H1 (cell line): Measurements from ENCODE around the gene TSPAN15. TPM values are rescaled to one million over a fixed set of nuclear protein-coding genes. Genes with fewer than 3 reads are reported as not detected.

ENCODE experiments used
- CTCF ChIA-PET: fragments of 300-600 bp; sonication (Branson Sonifier 250); formaldehyde crosslinking; loops from one replicate; lab custom pipeline; 2021; ENCODE audit not compliant: partially characterized antibody; lab: Charles Lee
- POLR2A ChIA-PET: fragments of 300-600 bp; sonication (Branson Sonifier 250); formaldehyde crosslinking; loops from one replicate; lab custom pipeline; 2021; ENCODE audit warnings: inconsistent platforms; ENCODE audit not compliant: partially characterized antibody; lab: Charles Lee
- DNase-seq, 2 experiments: peaks; one replicate each; pipeline versions ENCODE4 v3.0.0 to v3.0.0-alpha.2; 2010 to 2022; ENCODE audit warnings: low spot score in 2 of 2, low read depth in 1 of 2, mixed read lengths in 1 of 2
- FAIRE-seq: peaks from 2 replicates; lab custom pipeline; 2011; peaks lifted over from hg19 to GRCh38; lab: Jason Lieb, UNC
- H2AFZ ChIP-seq: 2 replicates; pipeline ENCODE4 v1.8.1; 2012; ENCODE audit warnings: low read length, inconsistent platforms
- H2AK5ac ChIP-seq: 2 replicates; pipeline ENCODE4 v1.6.1; 2013; ENCODE audit warnings: low read depth, low read length
- H2BK120ac ChIP-seq: replicated peaks from 2 replicates; pipeline ENCODE3; 2013; ENCODE audit warnings: low read depth, low read length, inconsistent platforms
- H2BK12ac ChIP-seq: 2 replicates; pipeline ENCODE4 v1.6.1; 2013; ENCODE audit warnings: low read depth, low read length
- H2BK15ac ChIP-seq: 2 replicates; pipeline ENCODE4 v1.6.1; 2013; ENCODE audit warnings: low read length
- H2BK20ac ChIP-seq: 2 replicates; pipeline ENCODE4 v1.6.1; 2013; ENCODE audit warnings: low read length
- H2BK5ac ChIP-seq: 2 replicates; pipeline ENCODE4 v1.6.1; 2013; ENCODE audit warnings: low read depth, low read length
- H3K14ac ChIP-seq: 2 replicates; pipeline ENCODE4 v1.6.1; 2013; ENCODE audit warnings: inconsistent platforms; ENCODE audit not compliant: insufficient read length
- H3K18ac ChIP-seq: 2 replicates; pipeline ENCODE4 v1.6.1; 2013; ENCODE audit warnings: low read length; ENCODE audit errors: extremely low read depth
- H3K23ac ChIP-seq: 2 replicates; pipeline ENCODE4 v1.6.1; 2013; ENCODE audit warnings: inconsistent platforms; ENCODE audit not compliant: insufficient read length
- H3K23me2 ChIP-seq: 2 replicates; pipeline ENCODE4 v1.6.1; 2013; ENCODE audit warnings: low read depth, low read length
- H3K27ac ChIP-seq: 2 replicates; pipeline ENCODE4 v1.6.1; 2011; ENCODE audit warnings: low read depth, low read length, inconsistent platforms
- H3K27me3 ChIP-seq, 4 experiments: replicated peaks in 1 of 4; 1 replicate in 1 of 4; 2 replicates in 3 of 4; pipeline versions ENCODE4 v1.6.1 to v1.8.1; 2011 to 2013; ENCODE audit warnings: low read length in 3 of 4, mild to moderate bottlenecking in 3 of 4, inconsistent platforms in 2 of 4, mixed read lengths in 2 of 4, moderate library complexity in 1 of 4; ENCODE audit not compliant: control insufficient read depth in 3 of 4, insufficient read depth in 3 of 4; ENCODE audit errors: extremely low read depth in 1 of 4
- H3K36me3 ChIP-seq, 4 experiments: 2 replicates each; pipeline versions ENCODE4 v1.6.1 to v1.8.1; 2011 to 2013; ENCODE audit warnings: mild to moderate bottlenecking in 4 of 4, low read length in 3 of 4, moderate library complexity in 2 of 4, control low read depth in 1 of 4, inconsistent platforms in 1 of 4; ENCODE audit not compliant: insufficient read depth in 4 of 4, control insufficient read depth in 2 of 4
- H3K4ac ChIP-seq: replicated peaks from 2 replicates; pipeline ENCODE3; 2013; ENCODE audit warnings: low read length, low read depth, mixed read lengths, inconsistent platforms; ENCODE audit not compliant: insufficient read length
- H3K4me1 ChIP-seq, 4 experiments: replicated peaks in 1 of 4; 1 replicate in 1 of 4; 2 replicates in 3 of 4; pipeline versions ENCODE4 v1.6.1 to v1.8.1; 2011 to 2013; ENCODE audit warnings: low read length in 3 of 4, inconsistent platforms in 2 of 4, mixed read lengths in 1 of 4; ENCODE audit not compliant: insufficient read depth in 4 of 4, control insufficient read depth in 3 of 4
- H3K4me2 ChIP-seq, 2 experiments: 2 replicates each; pipeline versions ENCODE4 v1.6.1 to v1.8.1; 2011 to 2013; ENCODE audit warnings: low read depth in 2 of 2, low read length in 2 of 2, control low read depth in 1 of 2, inconsistent platforms in 1 of 2, mild to moderate bottlenecking in 1 of 2; ENCODE audit not compliant: insufficient read depth in 1 of 2
- H3K4me3 ChIP-seq, 4 experiments: fragments of 200-600, 300-600 bp in 1 of 4; sonication (generic), shearing (Covaris generic), sonication (Bioruptor Twin) in 1 of 4; 2 replicates each; pipeline versions ENCODE4 v1.5.1 to v1.8.1; 2011 to 2016; ENCODE audit warnings: low read length in 4 of 4, low read depth in 3 of 4, control low read depth in 2 of 4, inconsistent platforms in 2 of 4, mild to moderate bottlenecking in 2 of 4, mixed read lengths in 1 of 4, moderate library complexity in 1 of 4; ENCODE audit not compliant: insufficient read depth in 2 of 4; ENCODE audit errors: extremely low read depth in 1 of 4
- H3K56ac ChIP-seq: replicated peaks from 2 replicates; pipeline ENCODE3; 2013; ENCODE audit warnings: low read depth, mild to moderate bottlenecking, mixed read lengths, low read length, inconsistent platforms; ENCODE audit not compliant: insufficient read length
- H3K79me1 ChIP-seq: 2 replicates; pipeline ENCODE4 v1.6.1; 2013; ENCODE audit warnings: low read depth, low read length, control low read depth
- H3K79me2 ChIP-seq, 2 experiments: 2 replicates each; pipeline versions ENCODE4 v1.6.1 to v1.8.1; 2012 to 2013; ENCODE audit warnings: low read length in 2 of 2, mild to moderate bottlenecking in 2 of 2, inconsistent platforms in 1 of 2; ENCODE audit not compliant: insufficient read depth in 2 of 2, control insufficient read depth in 1 of 2
- H3K9ac ChIP-seq, 4 experiments: replicated peaks in 1 of 4; 1 replicate in 1 of 4; 2 replicates in 3 of 4; pipeline versions ENCODE4 v1.6.1 to v1.8.1; 2011 to 2013; ENCODE audit warnings: low read depth in 3 of 4, low read length in 3 of 4, control low read depth in 2 of 4, mild to moderate bottlenecking in 2 of 4, moderate library complexity in 2 of 4, inconsistent platforms in 1 of 4; ENCODE audit errors: extremely low read depth in 1 of 4
- H3K9me3 ChIP-seq, 2 experiments: 2 replicates each; pipeline versions ENCODE4 v1.6.1 to v1.8.1; 2012 to 2013; ENCODE audit warnings: mild to moderate bottlenecking in 2 of 2, moderate library complexity in 2 of 2, control low read depth in 1 of 2, inconsistent platforms in 1 of 2, low read depth in 1 of 2, low read length in 1 of 2, mixed read lengths in 1 of 2; ENCODE audit not compliant: insufficient read depth in 2 of 2
- H4K20me1 ChIP-seq, 2 experiments: replicated peaks in 1 of 2; 2 replicates each; pipeline versions ENCODE3 to v1.8.1; 2011 to 2013; ENCODE audit warnings: inconsistent platforms in 2 of 2, low read length in 2 of 2, mild to moderate bottlenecking in 1 of 2; ENCODE audit not compliant: insufficient read depth in 2 of 2, control insufficient read depth in 1 of 2
- H4K5ac ChIP-seq: 2 replicates; pipeline ENCODE4 v1.6.1; 2013; ENCODE audit warnings: low read length, low read depth, mixed read lengths, inconsistent platforms; ENCODE audit not compliant: insufficient read length
- H4K8ac ChIP-seq: 2 replicates; pipeline ENCODE4 v1.8.0; 2013; ENCODE audit warnings: mild to moderate bottlenecking, moderate library complexity, low read length, inconsistent platforms; ENCODE audit not compliant: insufficient read depth; ENCODE audit errors: extremely low read depth
- H4K91ac ChIP-seq: replicated peaks from 2 replicates; pipeline ENCODE3; 2013; ENCODE audit warnings: low read length, mixed read lengths, inconsistent platforms; ENCODE audit not compliant: insufficient read length
- CTCF ChIP-seq, 3 experiments: IDR thresholded peaks; 1 replicate in 2 of 3; 2 replicates in 1 of 3; pipeline versions ENCODE4 v1.5.1 to v1.6.1; 2011; ENCODE audit warnings: low read length in 3 of 3, mild to moderate bottlenecking in 3 of 3, inconsistent platforms in 2 of 3, low read depth in 1 of 3, moderate library complexity in 1 of 3; ENCODE audit not compliant: insufficient read depth in 1 of 3; ENCODE audit errors: control extremely low read depth in 1 of 3
- E2F6 ChIP-seq: IDR thresholded peaks from 2 replicates; pipeline ENCODE4 v1.6.1; 2012; ENCODE audit warnings: inconsistent platforms
- WGBS, 2 experiments: shearing (Covaris generic) in 1 of 2; methylation state at CpG; one replicate each; pipeline versions ENCODE4 v1.1.6 to v1.1.7; 2013 to 2015; ENCODE audit warnings: low lambda C conversion rate in 2 of 2, mixed read lengths in 2 of 2, inconsistent platforms in 1 of 2, low coverage in 1 of 2, missing lambda C conversion rate in 1 of 2; ENCODE audit not compliant: insufficient replicate concordance in 2 of 2, insufficient coverage in 1 of 2, insufficient read length in 1 of 2; ENCODE audit errors: extremely low coverage in 1 of 2, missing lambda C conversion rate in 1 of 2; 5-methylcytosine and 5-hydroxymethylcytosine counted together
- polyA plus RNA-seq, 7 experiments: library from polyadenylated mRNA; depleted of rRNA in 3 of 7; stranded (reverse) in 5 of 7; unstranded in 2 of 7; fragments of >200 nt in 5 of 7; fragments of 200-250 nt in 2 of 7; gene quantifications; 1 replicate in 5 of 7; 2 replicates in 1 of 7; 4 replicates in 1 of 7; pipeline versions ENCODE4 v1.2.1 to v1.2.3, GENCODE V29; 2011 to 2013; ENCODE audit warnings: missing spikeins in 2 of 7, mixed read lengths in 2 of 7
- total RNA-seq: library from RNA; stranded (reverse); fragmentation: NEBNext Ultra II Directional; extraction: Animal tissue kit (Norgen Biotek cat#: 25700); gene quantifications from 2 replicates; pipeline ENCODE4 v1.2.1, GENCODE V29; 2021

TSPAN15 gene
- total and polyA plus RNA-seq, 2 of the 8 experiments (the other 6 are each of a cell fraction or from before 2014, with no cell fraction given) = 9.7 to 20.0 TPM

DNA sequence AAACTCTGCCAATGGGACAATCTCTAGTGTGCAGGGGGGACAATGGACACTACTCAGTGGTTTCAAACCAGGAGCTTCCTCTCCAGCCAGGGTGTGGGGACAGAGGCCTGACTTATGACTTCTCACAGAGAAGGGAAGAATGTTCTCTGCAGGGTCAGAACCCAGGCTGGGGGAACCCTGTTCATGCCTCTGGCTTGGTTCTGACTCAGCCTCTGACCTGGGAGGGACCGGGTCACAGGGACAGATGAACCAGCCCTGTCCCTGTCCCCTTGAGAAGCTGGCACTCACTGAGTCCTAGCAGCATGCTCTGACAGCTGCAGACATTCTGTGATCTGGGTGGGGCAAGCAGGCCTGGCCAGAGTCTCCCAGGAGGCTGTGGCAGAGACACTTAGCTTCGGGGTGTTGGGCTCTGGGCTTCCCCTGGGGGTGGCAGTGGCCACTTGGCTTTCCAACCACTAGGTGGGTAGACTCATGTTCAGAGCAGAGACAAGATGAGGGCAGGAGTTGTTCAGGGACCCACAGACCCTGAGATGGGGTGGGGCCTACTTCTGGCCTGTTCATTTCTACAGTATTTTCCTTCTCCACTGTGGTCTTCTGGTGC lies 13.6 kb downstream of the TSPAN15 start:
- no peaks in the 10 kb centered on the region for H3K27me3 ChIP-seq
- WGBS, 2 experiments = 78% methylated on average over 2 of the region's 2 CpGs; no CpG with 5 or more reads in 1 of the 2 experiments
- POLR2A ChIA-PET = interaction anchor here (0.7 kb wide), 1 partner anchor 12 kb away, joined by 3 read pairs; no protein-coding TSS in a partner anchor

More for the DNA sequence above, 13.6 kb downstream of the TSPAN15 start:
- no peak for DNase-seq
- no peak overlapping the region for H2AFZ ChIP-seq
- no peaks in the 10 kb centered on the region for H4K20me1 ChIP-seq
- H2BK120ac ChIP-seq = no peak overlapping the region
- no peaks in the 10 kb centered on the region for H3K23me2 ChIP-seq
- H4K91ac ChIP-seq = no peak overlapping the region
- no peak overlapping the region for H3K4me2 ChIP-seq
- H3K36me3 ChIP-seq = no peaks in the 10 kb centered on the region
- H3K23ac ChIP-seq = no peak overlapping the region
- H3K18ac ChIP-seq = no peak overlapping the region
- H4K8ac ChIP-seq = no peak overlapping the region
- no peak overlapping the region for H2AK5ac ChIP-seq
- H3K9me3 ChIP-seq = no peaks in the 10 kb centered on the region
- H4K5ac ChIP-seq = no peak overlapping the region
- CTCF ChIA-PET = interaction anchor here (0.7 to 9.5 kb wide), 8 partner anchors 15 to 172 kb away, joined by 3 to 92 read pairs (median 4); partner anchors contain the start of gene TSPAN15
- no peaks in the 10 kb centered on the region for H3K79me2 ChIP-seq
- no peak overlapping the region for H2BK12ac ChIP-seq
- TF ChIP-seq CTCF (IDR thresholded peaks at IDR 0.05; ENCODE audit: control extremely low read depth in 1 of 3, insufficient read depth in 1 of 3, low read depth in 1 of 3, low read length in 3 of 3) (peak in 1 of 3 experiments; percentile 5; a peak in 1 of 4 replicates), E2F6 (no peak)
- peaks cover 0 to 5% (median 0%) of the 10 kb centered on the region in 4 experiments; a peak in 3 of 7 replicates for H3K4me1 ChIP-seq
- H2BK5ac ChIP-seq = no peak overlapping the region
- H2BK15ac ChIP-seq = no peak overlapping the region
- no peak overlapping the region for H3K9ac ChIP-seq
- no peak overlapping the region for H3K4ac ChIP-seq
- H3K79me1 ChIP-seq = no peaks in the 10 kb centered on the region
- FAIRE-seq = no peak
- H3K4me3 ChIP-seq = no peak overlapping the region
- no peak overlapping the region for H2BK20ac ChIP-seq
- H3K14ac ChIP-seq = no peak overlapping the region
- no peak overlapping the region for H3K27ac ChIP-seq
- no peak overlapping the region for H3K56ac ChIP-seq
